GM19395 (cell line): ENCODE results near the gene UGT2B15.
"Not testable (repeated sequence)": the region's sequence is repeated elsewhere in the genome, so short reads cannot be mapped to it uniquely, and the experiment has no call there.

Experiments used
- ATAC-seq: cut with Tn5 transposase; IDR thresholded peaks from one replicate; pipeline ENCODE4 v1.9.1; 2021; ENCODE audit warnings: mild to moderate bottlenecking, moderate library complexity; ENCODE audit not compliant: unreplicated experiment

UGT2B15 gene

DNA sequence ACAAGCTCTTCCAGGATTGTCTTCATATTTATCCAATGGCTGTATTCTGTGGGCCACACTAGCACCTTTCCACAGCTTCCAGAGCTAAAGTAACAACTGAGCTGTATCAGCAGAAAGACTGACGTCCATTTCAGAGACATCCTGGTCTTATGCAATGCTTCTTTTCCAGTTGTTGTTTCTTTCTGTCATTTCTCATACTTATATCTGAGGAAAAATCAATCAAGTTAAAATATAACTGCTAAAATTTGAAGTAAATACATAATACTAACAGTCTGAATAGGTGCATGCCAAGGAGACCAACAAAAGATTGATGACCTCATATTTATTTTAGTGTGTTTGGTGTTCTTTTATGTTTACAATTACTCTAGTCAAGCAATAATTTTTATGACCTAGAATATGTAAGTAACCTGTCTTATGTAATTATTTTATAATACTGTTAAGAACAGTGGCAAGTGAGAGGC is at the start of gene UGT2B15:
TSS of gene UGT2B15 (minus strand) at position 174 of the 461 bp plus-strand sequence. CDS start at position 140, 34 bp downstream.
- not testable (repeated sequence) for ATAC-seq

DNA sequence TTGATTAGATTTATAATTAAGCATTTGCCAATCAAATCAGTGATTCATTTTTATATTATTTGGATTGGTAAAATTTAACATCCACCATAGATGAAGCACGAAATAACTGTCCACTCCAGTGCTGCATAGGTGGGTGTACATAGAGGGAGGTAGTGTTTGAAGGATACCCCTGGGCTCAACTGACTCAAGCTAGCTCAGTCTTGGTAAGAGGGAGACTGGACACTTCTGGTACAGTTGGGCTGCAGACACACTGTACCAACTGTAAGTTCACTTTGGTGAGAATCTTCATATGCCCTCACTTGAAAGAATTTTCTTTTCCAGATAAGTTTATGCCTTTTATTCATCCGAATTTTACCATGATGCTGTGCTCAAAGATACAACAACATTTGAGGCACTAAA is 48.6 kb upstream of the UGT2B15 start:
- no peak for ATAC-seq

DNA sequence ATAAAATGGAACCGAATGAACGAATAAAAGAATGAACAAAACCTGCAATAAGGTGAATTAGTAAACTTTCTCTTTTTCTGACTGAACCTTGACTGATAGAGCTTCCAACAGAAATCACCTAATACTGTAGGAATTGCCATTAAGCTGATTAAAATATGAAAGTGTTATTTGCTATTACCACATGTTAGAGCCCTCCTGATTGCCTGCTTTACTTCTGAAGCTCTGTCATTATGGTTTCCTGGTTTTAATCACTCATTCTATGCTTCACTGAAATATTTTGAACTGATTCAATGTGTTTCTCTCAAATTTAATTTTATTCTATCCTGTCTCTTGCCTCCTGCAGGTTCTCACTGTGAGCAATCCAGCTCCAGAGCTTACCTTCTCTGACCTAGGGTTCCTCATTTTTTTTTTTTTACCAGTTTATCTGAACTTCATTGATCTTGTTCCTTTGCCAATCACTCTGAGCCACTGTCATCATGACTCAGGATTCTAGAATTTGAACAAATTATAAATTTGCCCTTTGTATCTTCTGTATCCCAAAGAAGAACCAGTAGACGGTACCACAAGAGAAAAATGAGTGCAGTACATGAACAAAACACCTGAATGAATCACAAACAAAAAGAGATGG is 48.1 kb upstream of the UGT2B15 start:
- no peak for ATAC-seq

DNA sequence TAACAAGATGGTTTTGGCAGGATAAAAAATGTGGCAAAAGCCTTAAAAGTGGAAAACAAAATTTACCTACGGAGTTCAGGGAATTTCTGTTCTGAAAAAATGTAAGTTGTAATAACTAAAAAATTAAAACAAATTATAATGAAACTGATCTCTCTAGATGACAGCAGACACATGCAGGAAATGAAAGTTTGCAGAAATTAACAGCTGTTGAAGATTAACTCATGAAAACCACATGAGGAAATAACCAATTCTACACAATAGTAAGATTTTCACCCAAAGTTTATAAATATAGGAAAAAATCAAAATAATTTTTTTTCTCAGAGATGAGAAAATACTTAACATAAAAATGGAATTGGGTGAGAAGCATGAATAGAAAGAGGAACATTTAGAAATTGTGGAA is 47.5 kb upstream of the UGT2B15 start:
- no peak for ATAC-seq

DNA sequence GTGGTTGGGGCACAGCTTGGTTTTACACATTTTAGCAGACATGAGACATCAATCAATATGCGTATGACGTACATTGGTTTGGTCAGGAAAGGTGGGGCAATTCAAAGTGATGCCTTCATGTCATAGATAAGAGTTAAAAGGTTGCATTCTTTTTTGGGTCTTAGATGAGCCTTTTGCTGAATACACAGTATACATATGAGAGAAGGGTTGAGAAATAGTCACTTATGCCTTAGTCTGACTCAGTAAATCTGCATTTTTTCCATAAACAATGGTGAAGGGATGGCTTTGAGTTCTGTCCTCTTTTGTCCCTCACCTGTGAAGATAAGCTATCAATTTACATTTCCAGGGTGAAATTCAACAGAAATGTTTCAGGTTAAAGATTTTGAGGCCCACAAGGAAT is 43.9 kb upstream of the UGT2B15 start:
- no peak for ATAC-seq

DNA sequence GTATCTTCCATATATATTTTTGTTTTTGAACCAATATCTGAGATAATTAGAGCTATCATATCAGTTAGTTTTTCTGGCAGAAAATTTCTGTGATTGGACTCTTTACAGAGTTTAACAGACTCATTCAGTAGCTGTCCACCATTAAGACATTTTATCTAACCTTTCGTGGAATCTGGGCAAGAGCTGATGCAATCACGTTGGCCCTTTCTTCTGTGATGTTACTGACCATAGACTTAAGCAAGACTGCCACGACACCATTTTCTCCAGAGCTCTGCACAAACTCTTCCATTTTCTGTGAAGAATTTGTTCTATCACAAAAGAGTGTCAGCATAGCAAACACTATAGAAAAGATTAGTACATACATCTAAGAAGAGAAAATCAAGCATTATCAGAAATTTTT is 41.8 kb upstream of the UGT2B15 start:
- ATAC-seq: no peak

DNA sequence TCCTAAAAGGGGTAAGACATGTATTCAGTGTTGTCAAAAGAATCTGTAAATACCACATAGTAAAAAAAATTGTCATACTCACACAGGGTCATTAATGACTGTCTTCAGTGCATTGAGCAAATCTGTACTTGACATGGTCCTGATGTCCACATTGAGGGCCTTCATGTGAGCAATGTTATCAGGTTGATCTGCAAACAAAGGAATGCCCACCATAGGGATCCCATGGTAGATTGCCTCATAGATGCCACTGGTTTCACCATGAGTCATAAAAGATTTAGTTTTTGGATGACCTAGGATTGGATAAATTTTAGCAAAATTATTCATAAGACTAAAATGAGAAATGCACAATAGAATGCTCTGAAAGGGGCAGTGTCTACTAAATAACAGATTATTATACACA is 38.1 kb upstream of the UGT2B15 start:
- ATAC-seq: no peak

DNA sequence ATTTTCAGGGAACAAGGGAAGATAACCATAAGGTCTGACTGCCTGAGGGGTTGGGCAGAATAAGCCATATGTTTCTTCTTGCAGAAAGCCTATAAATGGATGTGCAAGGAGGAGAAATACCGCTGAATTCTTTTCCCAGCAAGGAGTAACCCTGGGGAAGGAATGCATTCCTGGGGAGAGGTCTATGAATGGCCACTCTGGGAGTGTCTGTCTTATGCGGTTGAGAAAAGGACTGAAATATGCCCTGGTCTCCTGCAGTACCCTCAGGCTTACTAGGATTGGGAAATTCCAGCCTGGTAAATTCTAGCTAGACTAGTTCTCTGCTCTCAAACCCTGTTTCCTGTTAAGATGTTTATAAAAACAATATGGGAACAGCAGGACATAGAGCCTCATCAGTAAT is 32.7 kb upstream of the UGT2B15 start:
- not testable (repeated sequence) for ATAC-seq

DNA sequence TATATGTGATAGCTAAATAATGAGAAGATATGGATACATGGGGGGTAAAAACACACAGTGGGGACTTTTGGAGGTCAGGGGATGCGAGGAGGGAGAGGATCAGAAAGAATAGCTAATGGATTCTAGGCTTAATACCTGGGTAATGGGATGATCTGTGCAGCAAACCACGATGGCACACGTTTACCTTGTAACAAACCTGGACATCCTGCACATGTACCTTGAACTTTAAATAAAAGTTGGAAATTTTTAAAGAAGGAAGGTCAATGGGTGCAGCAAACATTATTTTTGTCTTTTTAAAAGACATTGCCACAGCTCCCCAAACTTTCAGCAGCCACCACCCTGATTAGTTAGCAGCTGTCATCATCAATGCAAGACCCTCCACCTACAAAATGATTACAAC is 29.7 kb upstream of the UGT2B15 start:
- ATAC-seq: no peak

DNA sequence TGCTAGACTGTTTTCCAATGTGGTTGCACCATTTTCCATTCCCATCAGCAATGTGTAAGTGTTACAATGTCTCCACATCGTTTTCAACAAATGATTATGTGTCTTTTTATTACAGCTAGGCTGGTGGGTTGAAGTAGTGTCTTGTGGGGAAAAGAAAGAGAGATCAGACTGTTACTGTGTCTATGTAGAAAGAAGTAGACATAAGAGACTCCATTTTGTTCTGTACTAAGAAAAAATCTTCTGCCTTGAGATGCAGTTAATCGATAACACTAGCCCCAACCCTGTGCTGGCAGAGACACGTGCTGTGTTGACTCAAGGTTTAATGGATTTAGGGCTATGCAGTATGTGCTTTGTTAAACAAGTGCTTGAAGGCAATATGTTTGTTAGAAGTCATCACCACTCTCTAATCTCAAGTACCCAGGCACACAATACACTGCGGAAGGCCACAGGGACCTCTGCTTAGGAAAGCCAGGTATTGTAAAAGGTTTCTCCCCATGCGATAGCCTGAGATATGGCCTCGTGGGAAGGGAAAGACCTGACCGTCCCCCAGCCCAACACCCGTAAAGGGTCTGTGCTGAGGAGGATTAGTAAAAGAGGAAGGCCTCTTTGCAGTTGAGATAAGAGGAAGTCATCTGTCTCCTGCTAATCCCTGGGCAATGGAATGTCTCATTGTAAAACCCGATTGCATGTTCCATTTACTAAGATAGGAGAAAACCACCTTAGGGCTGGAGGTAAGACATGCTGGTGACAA is 23.0 kb upstream of the UGT2B15 start:
- no peak for ATAC-seq

DNA sequence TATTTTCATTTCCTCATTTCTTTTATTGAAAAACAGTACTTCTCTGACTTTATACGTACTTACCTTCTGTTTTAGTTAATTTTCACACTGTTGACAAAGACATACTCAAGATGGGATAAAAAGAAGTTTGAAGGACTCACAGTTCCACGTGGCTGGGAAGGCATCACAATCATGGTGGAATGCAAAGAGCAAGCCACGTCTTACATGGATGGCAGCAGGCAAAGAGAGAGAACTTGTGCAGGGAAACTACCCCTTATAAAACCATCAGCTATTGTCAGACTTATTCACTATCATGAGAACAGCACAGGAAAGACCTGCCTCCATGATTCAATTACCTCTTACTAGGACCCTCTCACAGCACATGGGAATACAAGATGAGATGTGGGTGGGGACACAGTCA is 20.7 kb upstream of the UGT2B15 start:
- ATAC-seq: no peak

DNA sequence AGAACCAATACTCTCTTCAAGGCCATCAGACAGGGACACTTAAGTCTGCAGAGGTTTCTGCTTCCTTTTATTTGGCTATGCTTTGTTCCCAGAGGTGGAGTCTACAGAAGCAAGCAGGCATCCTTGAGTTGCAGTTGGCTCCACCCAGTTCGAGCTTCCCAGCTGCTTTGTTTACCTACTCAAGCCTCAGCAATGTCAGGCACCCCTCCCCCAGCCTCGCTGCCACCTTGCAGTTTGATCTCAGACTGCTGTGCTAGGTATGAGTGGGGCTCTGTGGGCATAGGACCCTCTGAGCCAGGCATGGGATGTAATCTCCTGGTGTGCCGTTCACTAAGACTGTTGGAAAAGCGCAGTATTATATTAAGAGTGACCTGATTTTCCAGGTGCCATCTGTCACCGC is 12.6 kb upstream of the UGT2B15 start:
- no peak for ATAC-seq

DNA sequence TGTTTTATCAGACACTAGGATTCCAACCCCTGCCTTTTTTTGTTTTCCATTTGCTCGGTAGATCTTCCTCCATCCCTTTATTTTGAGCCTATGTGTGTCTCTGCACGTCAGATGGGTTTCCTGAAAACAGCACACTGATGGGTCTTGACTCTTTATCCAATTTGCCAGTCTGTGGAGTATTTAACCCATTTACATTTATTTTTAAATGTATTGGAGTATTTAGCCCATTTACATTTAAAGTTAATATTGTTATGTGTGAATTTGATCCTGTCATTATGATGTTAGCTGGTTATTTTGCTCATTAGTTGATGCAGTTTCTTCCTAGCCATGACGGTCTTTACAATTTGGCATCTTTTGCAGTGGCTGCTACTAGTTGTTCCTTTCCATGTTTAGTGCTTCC is 10.8 kb upstream of the UGT2B15 start:
- ATAC-seq: not testable (repeated sequence)

DNA sequence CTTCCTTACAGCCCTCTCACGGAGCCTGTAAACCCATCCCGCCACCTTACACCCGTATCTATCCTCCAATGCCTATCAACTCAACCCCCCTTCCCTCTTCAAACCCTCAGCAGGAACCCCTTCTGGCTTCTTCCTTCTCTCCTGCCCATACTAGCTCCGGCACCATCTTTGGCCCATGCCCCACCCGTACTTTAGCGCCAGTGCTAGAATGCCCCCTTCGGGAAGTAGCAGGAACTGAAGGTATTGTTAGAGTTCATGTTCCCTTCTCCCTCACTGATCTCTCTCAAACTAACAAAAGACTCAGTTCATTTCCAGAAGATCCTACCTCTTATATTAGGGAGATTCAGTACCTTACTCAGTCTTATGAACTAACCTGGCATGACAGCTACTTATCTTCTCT is 2.7 kb upstream of the UGT2B15 start:
- ATAC-seq: no peak

DNA sequence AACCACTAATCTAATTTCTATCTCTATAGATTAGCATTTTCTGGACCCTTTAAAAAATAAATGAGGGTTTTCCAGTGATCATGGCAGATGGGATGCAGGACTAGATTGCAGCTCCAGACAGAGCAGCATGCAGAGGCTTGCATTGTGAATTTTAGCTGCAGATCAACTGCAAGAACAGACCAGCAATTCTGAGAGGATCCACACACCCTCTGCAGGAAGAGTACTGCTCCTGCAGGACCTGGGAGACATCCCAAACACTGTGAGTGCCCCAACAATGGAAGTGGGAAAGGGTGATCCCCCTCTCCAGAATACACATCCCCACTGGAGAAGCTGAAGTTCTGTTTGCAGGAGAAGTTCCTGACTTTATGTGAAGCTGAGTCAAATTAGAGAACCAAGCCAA is 765 bp upstream of the UGT2B15 start:
- not testable (repeated sequence) for ATAC-seq

DNA sequence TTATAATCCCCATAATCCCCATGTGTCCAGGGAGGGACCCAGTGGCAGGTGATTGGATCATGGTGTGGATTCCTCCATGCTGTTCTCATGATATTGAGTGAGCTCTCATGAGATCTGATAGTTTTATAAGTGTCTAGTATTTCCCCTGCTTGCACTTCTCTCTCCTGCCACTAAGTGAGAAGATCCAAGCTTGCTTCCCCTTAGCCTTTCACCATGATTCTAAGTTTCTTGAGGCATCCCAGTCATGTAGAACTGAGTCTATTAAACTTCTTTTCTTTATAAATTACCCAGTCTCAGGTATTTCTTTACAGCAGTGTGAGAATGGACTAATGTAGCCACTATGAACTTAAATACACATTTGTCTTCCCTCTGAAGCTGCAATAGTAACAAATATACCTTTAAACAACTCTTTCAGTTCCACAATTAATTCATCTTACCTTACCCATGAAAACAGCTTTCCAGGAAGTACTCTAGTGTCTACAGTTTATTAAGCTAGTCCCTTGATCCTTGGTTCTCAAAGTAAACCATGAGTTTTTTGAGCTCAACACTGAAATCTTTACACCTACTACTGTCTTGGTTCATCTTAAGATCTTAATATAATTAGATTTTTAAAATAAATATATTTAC is 1.8 kb downstream of the UGT2B15 start:
- ATAC-seq: peak; percentile 47

DNA sequence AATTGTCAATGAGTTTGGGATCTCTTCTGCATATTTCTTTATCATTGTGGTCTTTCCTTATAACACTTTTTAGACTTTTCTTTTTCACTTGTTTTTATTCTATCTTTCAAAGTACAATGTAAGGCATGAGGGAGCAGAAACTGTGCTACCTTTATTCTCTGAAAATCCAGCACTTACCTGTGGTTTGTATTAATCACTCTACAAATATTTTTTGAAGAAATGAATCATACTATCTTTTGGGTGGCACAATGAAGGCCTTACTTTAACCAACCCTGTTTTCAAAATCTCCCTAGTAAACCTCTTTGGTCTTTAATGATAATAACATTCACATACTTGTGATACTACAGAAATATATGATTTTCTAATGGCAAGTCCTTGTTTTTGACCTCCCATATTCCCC is 2.9 kb downstream of the UGT2B15 start:
- ATAC-seq: not testable (repeated sequence)

DNA sequence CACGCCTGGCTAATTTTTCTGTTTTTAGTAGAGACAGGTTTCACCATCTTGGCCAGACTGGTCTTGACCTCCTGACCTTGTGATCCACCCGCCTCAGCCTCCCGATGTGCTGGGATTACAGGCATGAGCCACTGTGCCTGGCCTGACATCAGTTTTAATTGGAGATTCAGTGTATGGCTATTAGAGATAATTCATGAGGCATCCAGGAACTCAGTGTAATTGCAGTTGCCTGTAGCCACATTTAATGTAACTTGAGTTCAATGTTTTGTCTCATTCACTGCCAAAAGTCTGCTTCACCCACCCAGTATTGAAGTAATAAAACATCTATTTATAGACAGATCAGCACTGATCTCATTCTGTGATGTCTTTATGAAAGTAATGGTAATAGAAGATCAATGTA is 5.7 kb downstream of the UGT2B15 start:
- ATAC-seq: not testable (repeated sequence)

DNA sequence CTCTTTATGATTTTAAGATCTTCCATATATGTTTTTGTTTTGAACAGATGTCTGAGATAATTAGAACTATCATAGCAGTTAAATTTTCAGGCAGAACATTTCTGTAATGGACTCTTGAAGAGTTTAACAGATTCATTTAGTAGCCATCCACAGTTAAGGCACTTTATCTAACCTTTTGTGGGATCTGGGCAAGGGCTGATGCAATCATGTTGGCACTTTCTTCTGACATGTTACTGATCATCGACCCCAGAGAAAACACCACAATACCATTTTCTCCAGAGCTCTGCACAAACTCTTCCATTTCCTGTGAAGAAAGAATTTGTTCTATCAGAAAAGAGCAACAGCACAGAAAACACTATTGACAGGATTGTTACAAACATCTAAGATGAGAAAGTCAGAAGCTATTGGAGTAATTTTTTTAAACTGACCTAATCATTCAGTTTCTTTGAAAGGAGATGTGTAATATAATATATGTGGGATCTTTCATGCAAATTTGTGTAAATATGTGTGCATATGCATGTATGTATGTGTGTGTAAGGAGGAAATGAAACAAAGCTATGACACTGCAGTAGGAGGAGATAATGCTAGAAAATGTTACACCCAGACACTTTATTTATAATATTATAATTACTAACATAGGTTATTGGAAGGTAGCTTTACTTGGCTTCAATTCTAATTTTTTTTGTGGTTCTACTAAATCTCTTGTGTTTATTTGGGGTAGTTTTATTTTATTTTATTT is 7.4 kb downstream of the UGT2B15 start:
- peak; percentile 55 for ATAC-seq

DNA sequence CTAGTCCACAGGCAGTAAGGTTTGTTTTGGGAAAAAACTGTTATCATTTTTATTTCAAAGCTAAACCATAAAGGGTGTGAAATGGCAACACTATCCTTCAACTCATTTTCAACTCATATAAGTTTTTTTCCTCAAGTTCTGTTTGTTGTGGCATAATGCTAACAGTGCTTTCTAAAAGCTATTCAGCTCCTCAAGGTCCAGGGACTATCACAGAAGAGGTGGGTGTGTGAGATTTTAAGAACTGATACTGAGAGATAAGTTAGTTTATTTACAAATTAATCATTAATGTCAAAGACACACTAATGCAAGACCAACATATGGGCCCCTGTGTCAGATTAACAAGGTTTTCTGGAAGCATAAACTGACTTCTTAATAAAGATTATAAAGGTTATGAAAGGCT is 11.8 kb downstream of the UGT2B15 start:
- ATAC-seq: no peak

DNA sequence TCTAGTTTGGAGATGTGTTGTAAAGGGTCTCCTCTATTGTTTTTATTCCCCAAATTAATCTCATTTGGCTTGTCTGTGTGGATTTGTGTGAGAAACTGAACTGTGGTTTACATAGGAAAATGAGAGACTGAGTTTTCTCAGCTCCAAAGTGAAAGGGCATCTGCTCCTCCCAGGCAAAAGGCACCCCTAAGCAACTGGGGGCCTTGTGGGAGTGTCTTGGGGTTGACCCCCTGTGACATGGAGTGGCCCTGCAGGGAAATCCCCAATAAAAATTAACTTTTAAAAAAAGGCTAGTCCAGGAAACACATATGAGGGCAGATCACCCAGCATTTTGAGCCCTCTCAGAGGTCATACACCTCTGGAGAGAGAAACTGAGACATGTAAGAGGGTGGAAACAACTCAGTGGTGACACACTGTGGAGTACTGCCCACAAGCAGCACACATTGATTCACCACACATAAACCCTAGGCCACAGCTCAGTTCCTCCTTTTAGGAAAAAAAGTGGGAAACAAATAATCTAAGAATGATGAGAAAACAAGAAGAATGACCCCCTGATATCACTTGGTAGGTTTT is 13.3 kb downstream of the UGT2B15 start:
- peak; percentile 78 for ATAC-seq
